Sigmoid colon (tissue), 4 donors: ENCODE measurements around the gene FOXP1.

ENCODE experiments used
- CTCF ChIP-seq, 4 experiments: fragments of 450-650 bp in 3 of 4; fragments of 200-600 bp in 1 of 4; IDR thresholded peaks; one replicate each; pipeline ENCODE4 v1.5.1; 2016 to 2019; ENCODE audit warnings: antibody characterized with exemption in 4 of 4, mild to moderate bottlenecking in 3 of 4, moderate library complexity in 2 of 4
- EP300 ChIP-seq, 4 donors: sonication (generic); formaldehyde crosslinking; IDR thresholded peaks; one replicate each; pipeline ENCODE4 v1.6.1; 2017; ENCODE audit warnings: antibody characterized with exemption in 4 of 4
- POLR2A ChIP-seq, 2 donors: fragments of 450-650 bp; IDR thresholded peaks; one replicate each; pipeline ENCODE4 v1.6.1; 2016; ENCODE audit warnings: antibody characterized with exemption in 2 of 2, mild to moderate bottlenecking in 2 of 2, moderate library complexity in 2 of 2
- POLR2AphosphoS5 ChIP-seq, 4 donors: sonication (generic); formaldehyde crosslinking; IDR thresholded peaks; one replicate each; pipeline ENCODE4 v1.6.1; 2017; ENCODE audit warnings: antibody characterized with exemption in 4 of 4

- TF ChIP-seq POLR2A (IDR thresholded peaks at IDR 0.05), result no peak
- TF ChIP-seq POLR2AphosphoS5 (IDR thresholded peaks at IDR 0.05), result no peak
- TF ChIP-seq CTCF (IDR thresholded peaks at IDR 0.05), result no peak
- TF ChIP-seq EP300 (IDR thresholded peaks at IDR 0.05), result no peak
Measured at GRCh38 chr3:71288269-71288930, 295.1 kb downstream of the FOXP1 start.
